AG04450 (cell line): ENCODE data around the gene MNAT1. TPM values are rescaled to one million over a fixed set of nuclear protein-coding genes. Genes with fewer than 3 reads are reported as not detected.
A peak's percentile ranks its signal among the peaks of the same experiment; 100 is the strongest.

Experiments
- CTCF ChIA-PET: fragments of 300-600, 350-600 bp; formaldehyde crosslinking; extraction: SDS; loops from one replicate; lab custom pipeline; 2022; ENCODE audit warnings: antibody characterized with exemption, inconsistent platforms; lab: Charles Lee
- POLR2A ChIA-PET: fragments of 350-600 bp; formaldehyde crosslinking; extraction: SDS; loops from one replicate; lab custom pipeline; 2021; ENCODE audit warnings: antibody characterized with exemption, inconsistent platforms; lab: Yijun Ruan, JAX
- DNase-seq: peaks from one replicate; pipeline ENCODE4 v3.0.0-alpha.2; 2011; ENCODE audit warnings: low read depth, low spot score
- H3K27ac ChIP-seq: one replicate; pipeline ENCODE4 v1.5.1; 2012; ENCODE audit warnings: low read depth, low read length, control low read depth
- H3K27me3 ChIP-seq: one replicate; pipeline ENCODE4 v1.6.0; 2012; ENCODE audit warnings: low read length; ENCODE audit not compliant: control insufficient read depth, insufficient read depth
- H3K4me3 ChIP-seq: 2 replicates; pipeline ENCODE4 v1.5.1; 2011; ENCODE audit warnings: mild to moderate bottlenecking, low read depth, low read length, control low read depth
- H3K9me3 ChIP-seq: 2 replicates; pipeline ENCODE4 v1.5.1; 2012; ENCODE audit warnings: low read length; ENCODE audit not compliant: control insufficient read depth, insufficient read depth
- CTCF ChIP-seq: IDR thresholded peaks from 2 replicates; pipeline ENCODE4 v1.5.1; 2011; ENCODE audit warnings: low read depth, low read length, control low read depth, inconsistent platforms
- polyA plus RNA-seq: library from polyadenylated mRNA; depleted of rRNA; stranded (reverse); fragments of >200 nt; gene quantifications from 2 replicates; pipeline ENCODE4 v1.2.3, GENCODE V29; 2011

Gene MNAT1
- polyA plus RNA-seq, 1 experiment: 69.3 TPM

GRCh38 chr14:60705100-60705499, 29.5 kb upstream of the MNAT1 start:
- ChIA-PET POLR2A (no interaction called here), CTCF (no interaction called here)

DNA sequence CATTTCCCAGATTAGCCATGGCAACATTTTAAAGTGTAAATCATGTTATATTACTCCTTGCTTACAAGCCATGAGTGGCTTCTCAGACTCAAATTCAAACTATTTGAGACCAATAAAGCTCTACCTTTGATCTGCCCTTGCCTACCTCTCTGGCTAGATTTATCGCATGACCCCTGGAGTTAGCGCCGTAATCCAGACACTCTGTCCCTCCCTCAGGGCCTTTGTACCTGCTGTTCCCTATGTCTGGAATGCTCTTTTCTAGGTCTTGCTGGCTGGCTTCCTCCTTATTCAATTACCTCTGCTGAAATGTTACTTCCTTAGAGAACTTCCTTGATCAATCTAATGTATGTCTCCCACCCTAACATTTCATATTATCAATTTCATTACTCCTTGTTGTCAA, 26.7 kb upstream of the MNAT1 start:
- no peak for TF ChIP-seq CTCF
- no peak overlapping the region for H3K27ac ChIP-seq
- no peaks in the 10 kb centered on the region for H3K27me3 ChIP-seq
- CTCF ChIA-PET: no interaction called here
- H3K9me3 ChIP-seq: no peaks in the 10 kb centered on the region
- POLR2A ChIA-PET: no interaction called here
- no peak overlapping the region for H3K4me3 ChIP-seq
- DNase-seq: no peak

More at GRCh38 chr14:60705100-60705499, 29.5 kb upstream of the MNAT1 start:
- no peak overlapping the region for H3K4me3 ChIP-seq
- H3K9me3 ChIP-seq: peaks cover 4% of the 10 kb centered on the region
- TF ChIP-seq CTCF: no peak
- DNase-seq: no peak
- H3K27me3 ChIP-seq: no peaks in the 10 kb centered on the region
- H3K27ac ChIP-seq: no peak overlapping the region

DNA sequence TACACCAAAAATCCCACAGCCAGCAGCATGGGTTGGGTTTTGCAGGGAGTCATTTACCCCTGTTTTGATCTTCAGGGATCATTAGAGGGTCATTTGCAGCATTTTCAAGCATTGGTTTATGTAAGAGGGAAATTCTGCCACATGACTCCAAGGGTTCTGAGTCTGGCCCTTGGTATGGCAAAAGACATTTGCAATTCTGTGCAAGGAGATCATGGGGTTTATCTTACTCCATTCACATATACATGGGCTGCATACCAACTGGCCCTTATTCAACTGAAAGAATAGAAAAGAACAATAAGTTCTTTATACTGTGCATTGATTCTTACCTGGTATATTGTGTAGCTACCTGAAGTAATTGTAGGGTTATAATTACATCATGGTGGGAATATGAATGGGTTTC, 24.1 kb upstream of the MNAT1 start:
- TF ChIP-seq CTCF: no peak
- ChIA-PET CTCF (no interaction called here), POLR2A (no interaction called here)
- H3K4me3 ChIP-seq: no peak overlapping the region
- H3K27ac ChIP-seq: no peak overlapping the region
- no peaks in the 10 kb centered on the region for H3K27me3 ChIP-seq
- no peaks in the 10 kb centered on the region for H3K9me3 ChIP-seq
- no peak for DNase-seq

DNA sequence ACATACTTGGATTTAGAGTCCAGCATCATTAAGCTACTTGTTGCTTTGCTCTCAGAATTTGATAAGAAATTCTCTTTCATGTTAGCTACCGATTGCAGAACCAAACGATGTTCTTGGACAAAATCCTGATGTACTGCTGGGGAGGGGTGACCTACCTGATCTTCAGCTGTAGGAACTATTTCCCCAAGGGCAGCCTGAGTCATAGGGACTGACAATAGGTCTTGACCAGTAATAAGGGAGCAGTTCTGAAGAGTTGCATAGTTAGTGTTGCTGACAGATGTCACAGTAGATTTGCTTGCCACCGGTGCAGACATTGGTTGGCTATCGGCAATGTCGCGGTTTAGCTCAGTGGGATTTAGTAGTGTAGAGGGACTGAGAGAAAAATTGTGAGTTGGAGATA, 21.0 kb upstream of the MNAT1 start:
- no peaks in the 10 kb centered on the region for H3K27me3 ChIP-seq
- no peak overlapping the region for H3K27ac ChIP-seq
- no peaks in the 10 kb centered on the region for H3K9me3 ChIP-seq
- no peak overlapping the region for H3K4me3 ChIP-seq
- CTCF ChIA-PET: interaction anchor here (0.8 to 1.2 kb wide), 2 partner anchors 16 to 556 kb away, joined by 3 read pairs; no protein-coding TSS in a partner anchor
- no peak for DNase-seq
- POLR2A ChIA-PET: no interaction called here
- no peak for TF ChIP-seq CTCF

GRCh38 chr14:60720391-60720790, 14.2 kb upstream of the MNAT1 start:
- H3K9me3 ChIP-seq: no peaks in the 10 kb centered on the region; the same call in 1 of the 2 replicates
- peak overlapping the region; percentile 92 for H3K4me3 ChIP-seq
- TF ChIP-seq CTCF: no peak
- POLR2A ChIA-PET: no interaction called here
- CTCF ChIA-PET: interaction anchor here (0.6 kb wide), 2 partner anchors 42 to 279 kb away, joined by 3 read pairs; no protein-coding TSS in a partner anchor
- no peak overlapping the region for H3K27ac ChIP-seq
- DNase-seq: no peak
- no peaks in the 10 kb centered on the region for H3K27me3 ChIP-seq
